Body of pancreas (tissue), 4 donors: Measurements from ENCODE around the gene TNP1.

Experiments
- CTCF ChIP-seq, 7 experiments: fragments of 450-650 bp in 4 of 7; fragments of 200-600 bp in 3 of 7; sonication (generic) in 3 of 7; IDR thresholded peaks; one replicate each; pipeline ENCODE4 v1.5.1; 2016 to 2019; ENCODE audit warnings: antibody characterized with exemption in 7 of 7
- POLR2A ChIP-seq, 3 donors: fragments of 450-650 bp; IDR thresholded peaks; one replicate each; pipeline ENCODE4 v1.6.1; 2016; ENCODE audit warnings: antibody characterized with exemption in 3 of 3, mild to moderate bottlenecking in 2 of 3

GRCh38 chr2:216838151-216838550 lies 21.7 kb downstream of the TNP1 start:
- TF ChIP-seq CTCF (IDR thresholded peaks at IDR 0.05): no peak
- TF ChIP-seq POLR2A (IDR thresholded peaks at IDR 0.05): no peak
